HL-60 (cell line): ENCODE data around the gene MYOM3.

Source experiments
- GABPA ChIP-seq: IDR thresholded peaks from 2 replicates; pipeline ENCODE4 v1.6.1; 2012; ENCODE audit warnings: low read depth
- POLR2AphosphoS5 ChIP-seq: IDR thresholded peaks from 2 replicates; pipeline ENCODE4 v1.6.1; 2012; ENCODE audit warnings: low read depth
- TF ChIP-seq, protein P1 (sequence below): IDR thresholded peaks from 2 replicates; pipeline ENCODE4 v1.6.1; 2012; ENCODE audit warnings: low read depth; ENCODE audit not compliant: insufficient replicate concordance
- TF ChIP-seq, protein P2 (sequence below): IDR thresholded peaks from one replicate; pipeline ENCODE4 v1.5.1; 2011; ENCODE audit warnings: low read length, control low read depth, inconsistent platforms; ENCODE audit not compliant: insufficient read depth

DNA sequence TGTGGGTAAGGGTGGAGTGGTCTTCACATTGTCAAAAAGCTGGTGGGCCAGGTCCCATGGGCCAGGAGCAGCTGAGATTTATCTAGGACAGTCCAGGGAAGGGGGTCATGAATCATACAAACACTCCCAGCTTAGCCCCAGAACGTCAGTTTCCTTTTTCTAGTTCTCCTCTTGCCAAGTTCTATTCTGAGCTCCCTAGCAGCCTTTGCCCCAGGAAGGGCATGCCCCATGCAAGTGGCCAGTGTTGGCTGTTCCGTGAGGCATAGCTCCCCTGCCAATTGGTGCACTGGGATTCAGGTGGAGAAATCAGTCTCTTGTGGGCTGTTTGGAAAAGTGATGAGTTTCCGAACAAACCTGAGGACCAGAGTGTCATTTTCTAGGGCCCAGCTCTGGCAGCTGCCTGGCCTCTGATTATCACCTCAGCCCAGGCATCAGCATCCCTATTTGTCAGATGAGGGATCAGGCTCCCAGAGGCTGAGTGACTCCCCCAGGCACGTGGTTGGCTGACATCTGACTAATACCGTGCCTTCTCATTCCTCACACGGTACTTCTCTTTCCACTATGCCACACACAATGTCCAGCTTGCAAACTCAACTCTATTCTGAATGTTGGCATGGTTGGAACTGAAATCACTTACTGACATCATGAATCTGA lies 14.2 kb upstream of the MYOM3 start:
- TF ChIP-seq, protein P1, sequence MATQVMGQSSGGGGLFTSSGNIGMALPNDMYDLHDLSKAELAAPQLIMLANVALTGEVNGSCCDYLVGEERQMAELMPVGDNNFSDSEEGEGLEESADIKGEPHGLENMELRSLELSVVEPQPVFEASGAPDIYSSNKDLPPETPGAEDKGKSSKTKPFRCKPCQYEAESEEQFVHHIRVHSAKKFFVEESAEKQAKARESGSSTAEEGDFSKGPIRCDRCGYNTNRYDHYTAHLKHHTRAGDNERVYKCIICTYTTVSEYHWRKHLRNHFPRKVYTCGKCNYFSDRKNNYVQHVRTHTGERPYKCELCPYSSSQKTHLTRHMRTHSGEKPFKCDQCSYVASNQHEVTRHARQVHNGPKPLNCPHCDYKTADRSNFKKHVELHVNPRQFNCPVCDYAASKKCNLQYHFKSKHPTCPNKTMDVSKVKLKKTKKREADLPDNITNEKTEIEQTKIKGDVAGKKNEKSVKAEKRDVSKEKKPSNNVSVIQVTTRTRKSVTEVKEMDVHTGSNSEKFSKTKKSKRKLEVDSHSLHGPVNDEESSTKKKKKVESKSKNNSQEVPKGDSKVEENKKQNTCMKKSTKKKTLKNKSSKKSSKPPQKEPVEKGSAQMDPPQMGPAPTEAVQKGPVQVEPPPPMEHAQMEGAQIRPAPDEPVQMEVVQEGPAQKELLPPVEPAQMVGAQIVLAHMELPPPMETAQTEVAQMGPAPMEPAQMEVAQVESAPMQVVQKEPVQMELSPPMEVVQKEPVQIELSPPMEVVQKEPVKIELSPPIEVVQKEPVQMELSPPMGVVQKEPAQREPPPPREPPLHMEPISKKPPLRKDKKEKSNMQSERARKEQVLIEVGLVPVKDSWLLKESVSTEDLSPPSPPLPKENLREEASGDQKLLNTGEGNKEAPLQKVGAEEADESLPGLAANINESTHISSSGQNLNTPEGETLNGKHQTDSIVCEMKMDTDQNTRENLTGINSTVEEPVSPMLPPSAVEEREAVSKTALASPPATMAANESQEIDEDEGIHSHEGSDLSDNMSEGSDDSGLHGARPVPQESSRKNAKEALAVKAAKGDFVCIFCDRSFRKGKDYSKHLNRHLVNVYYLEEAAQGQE: no peak
- TF ChIP-seq, protein P2, sequence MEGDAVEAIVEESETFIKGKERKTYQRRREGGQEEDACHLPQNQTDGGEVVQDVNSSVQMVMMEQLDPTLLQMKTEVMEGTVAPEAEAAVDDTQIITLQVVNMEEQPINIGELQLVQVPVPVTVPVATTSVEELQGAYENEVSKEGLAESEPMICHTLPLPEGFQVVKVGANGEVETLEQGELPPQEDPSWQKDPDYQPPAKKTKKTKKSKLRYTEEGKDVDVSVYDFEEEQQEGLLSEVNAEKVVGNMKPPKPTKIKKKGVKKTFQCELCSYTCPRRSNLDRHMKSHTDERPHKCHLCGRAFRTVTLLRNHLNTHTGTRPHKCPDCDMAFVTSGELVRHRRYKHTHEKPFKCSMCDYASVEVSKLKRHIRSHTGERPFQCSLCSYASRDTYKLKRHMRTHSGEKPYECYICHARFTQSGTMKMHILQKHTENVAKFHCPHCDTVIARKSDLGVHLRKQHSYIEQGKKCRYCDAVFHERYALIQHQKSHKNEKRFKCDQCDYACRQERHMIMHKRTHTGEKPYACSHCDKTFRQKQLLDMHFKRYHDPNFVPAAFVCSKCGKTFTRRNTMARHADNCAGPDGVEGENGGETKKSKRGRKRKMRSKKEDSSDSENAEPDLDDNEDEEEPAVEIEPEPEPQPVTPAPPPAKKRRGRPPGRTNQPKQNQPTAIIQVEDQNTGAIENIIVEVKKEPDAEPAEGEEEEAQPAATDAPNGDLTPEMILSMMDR: no peak
- TF ChIP-seq POLR2AphosphoS5: no peak
- TF ChIP-seq GABPA: no peak
